Cardiac fibroblast (primary cell): ENCODE data around the gene DPP6.

Experiments used
- DNase-seq, 2 donors: peaks; one replicate each; pipeline versions ENCODE4 v3.0.0 to v3.0.0-alpha.2; 2010; ENCODE audit warnings: low read depth in 2 of 2
- H3K4me3 ChIP-seq, 2 donors: replicated peaks in 1 of 2; 1 replicate in 1 of 2; 2 replicates in 1 of 2; pipeline ENCODE4 v1.5.1; 2011; ENCODE audit warnings: low read depth in 2 of 2, low read length in 2 of 2, mild to moderate bottlenecking in 2 of 2, moderate library complexity in 1 of 2
- CTCF ChIP-seq: IDR thresholded peaks from one replicate; pipeline ENCODE4 v1.5.1; 2011; ENCODE audit warnings: low read depth, mild to moderate bottlenecking, low read length, inconsistent platforms

DPP6 gene

GRCh38 chr7:154568346-154568745 is 516.1 kb downstream of the DPP6 start:
- no peak overlapping the region for H3K4me3 ChIP-seq
- TF ChIP-seq CTCF: no peak
- no peak for DNase-seq

- TF ChIP-seq CTCF: no peak
- H3K4me3 ChIP-seq: no peak overlapping the region
- DNase-seq: no peak
These were observed 517.7 kb downstream of the DPP6 start for GRCh38 chr7:154569916-154570315.

GRCh38 chr7:154571772-154572171 is 519.6 kb downstream of the DPP6 start:
- no peak for TF ChIP-seq CTCF
- DNase-seq: no peak
- H3K4me3 ChIP-seq: no peak overlapping the region

- TF ChIP-seq CTCF: no peak
- DNase-seq: no peak
- H3K4me3 ChIP-seq: no peak overlapping the region
These were observed 522.0 kb downstream of the DPP6 start for GRCh38 chr7:154574235-154574634.

GRCh38 chr7:154575497-154575896 is 523.3 kb downstream of the DPP6 start:
- no peak for TF ChIP-seq CTCF
- DNase-seq: no peak
- no peak overlapping the region for H3K4me3 ChIP-seq

- H3K4me3 ChIP-seq: no peak overlapping the region
- TF ChIP-seq CTCF: no peak
- no peak for DNase-seq
These were observed 524.4 kb downstream of the DPP6 start for GRCh38 chr7:154576604-154577003.

- no peak for TF ChIP-seq CTCF
- H3K4me3 ChIP-seq: no peak overlapping the region
- DNase-seq: no peak
These were observed 525.1 kb downstream of the DPP6 start for GRCh38 chr7:154577141-154577873.
